HG03045 (cell line): Measurements from ENCODE around the gene PDHA1.

Experiments used
- ATAC-seq: cut with Tn5 transposase; IDR thresholded peaks from one replicate; pipeline ENCODE4 v1.9.1; 2021; ENCODE audit warnings: mild to moderate bottlenecking, moderate library complexity; ENCODE audit not compliant: unreplicated experiment

The PDHA1 gene

DNA sequence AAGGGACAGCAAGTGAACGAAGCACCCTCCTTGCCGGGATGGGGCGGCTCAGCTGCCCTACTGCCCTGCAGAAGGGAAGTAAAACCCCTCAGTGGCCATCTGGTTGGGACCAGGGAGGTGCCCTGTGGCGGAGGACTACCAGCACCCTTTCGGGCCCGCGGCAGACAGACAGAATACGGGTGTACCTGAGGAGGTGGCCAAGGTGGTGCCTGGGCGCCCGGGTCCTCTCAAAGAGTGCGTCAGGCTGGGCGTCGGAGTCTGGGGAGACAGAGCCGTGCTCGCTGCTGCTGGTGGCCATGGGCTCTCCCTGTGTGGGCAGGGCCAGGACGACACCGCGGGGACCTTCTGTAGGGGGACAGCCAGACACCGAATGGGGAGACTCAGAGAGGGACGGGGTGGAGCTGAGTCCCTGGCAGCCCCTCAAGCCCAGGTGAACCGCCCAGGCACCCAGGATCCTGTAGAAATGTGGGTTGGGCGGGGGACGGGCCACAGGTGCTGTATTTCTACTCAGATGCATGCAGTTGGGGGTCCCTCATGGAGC is 29.7 kb downstream of the PDHA1 start:
- ATAC-seq: no peak

DNA sequence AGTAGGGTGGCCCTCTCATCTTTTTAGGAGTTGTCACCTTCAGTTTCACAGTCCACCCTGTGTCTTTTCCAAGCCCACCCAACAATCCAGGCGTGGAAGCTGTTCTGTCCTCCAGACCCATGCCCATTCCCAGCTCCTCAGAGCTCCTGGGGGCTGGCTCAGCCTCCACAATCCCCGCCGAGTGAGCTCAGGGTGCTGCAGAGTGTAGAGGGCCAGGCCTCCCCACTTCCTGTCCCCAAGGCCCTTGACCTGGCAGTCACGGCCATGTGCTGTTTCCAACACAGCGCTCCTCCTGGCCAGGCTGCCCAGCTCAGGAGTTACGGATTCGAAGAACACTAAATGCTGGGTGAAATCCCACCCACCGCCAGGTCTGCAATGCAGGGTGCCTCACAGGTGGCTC is 31.8 kb downstream of the PDHA1 start:
- ATAC-seq: no peak

GRCh38 chrX:19377799-19378198 is 34.1 kb downstream of the PDHA1 start:
- ATAC-seq: no peak

DNA sequence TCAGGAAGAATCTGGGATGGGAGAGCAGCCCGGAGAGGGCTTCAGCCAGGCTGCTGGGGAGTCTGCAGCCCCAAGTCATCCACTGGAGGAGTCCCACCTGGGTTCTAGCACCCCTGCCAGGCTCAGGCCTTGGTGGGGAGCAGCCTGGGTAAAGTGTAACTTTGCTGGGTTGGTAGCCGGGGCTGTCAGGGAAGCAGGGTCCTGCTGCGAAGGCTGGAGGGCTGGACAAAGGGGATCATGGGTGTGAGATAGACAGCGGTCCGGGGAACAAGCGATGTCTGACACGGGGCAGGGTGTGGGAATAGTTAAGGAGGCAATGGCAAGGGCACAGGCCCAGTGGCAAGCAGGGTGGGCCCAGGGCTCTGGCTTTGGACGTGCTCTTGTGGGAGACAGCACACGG is 37.6 kb downstream of the PDHA1 start:
- no peak for ATAC-seq

GRCh38 chrX:19382555-19383145 is 38.9 kb downstream of the PDHA1 start:
- ATAC-seq: no peak

- no peak for ATAC-seq
Observed at GRCh38 chrX:19386679-19387078, 43.0 kb downstream of the PDHA1 start.

- ATAC-seq: no peak
Observed at GRCh38 chrX:19388064-19388679, 44.4 kb downstream of the PDHA1 start.

- no peak for ATAC-seq
Observed at GRCh38 chrX:19388741-19389140, 45.0 kb downstream of the PDHA1 start.

DNA sequence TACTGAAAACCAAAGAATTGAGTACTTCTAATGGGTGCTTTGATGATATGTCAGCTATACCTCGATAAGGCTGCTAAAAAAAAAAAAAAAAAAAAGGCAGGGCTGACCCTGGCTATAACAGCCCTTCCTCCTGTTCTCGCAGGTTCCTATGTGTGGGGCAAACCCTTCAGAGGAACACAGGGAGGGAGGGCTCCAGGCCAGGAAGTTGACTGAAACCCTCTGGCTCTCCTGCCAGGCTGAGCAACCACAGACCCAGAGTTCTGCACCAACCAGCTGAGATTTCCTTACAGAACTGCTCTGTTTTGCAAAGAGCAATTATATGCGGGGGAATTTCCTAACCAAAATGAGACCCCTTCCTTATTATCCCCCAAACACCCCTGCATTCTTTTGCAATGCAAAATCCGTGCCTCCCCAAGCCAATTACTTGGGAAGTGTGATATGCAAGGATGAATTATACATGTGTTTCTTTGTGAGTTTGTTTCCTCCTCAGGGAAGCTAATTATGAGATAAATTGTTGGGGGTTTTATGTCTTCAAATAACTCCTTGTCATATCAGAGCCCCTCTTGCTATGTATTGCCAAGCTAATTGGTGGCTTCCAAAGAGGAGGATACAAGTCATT is 45.6 kb downstream of the PDHA1 start:
- ATAC-seq: no peak

- ATAC-seq: no peak
Observed at GRCh38 chrX:19392078-19392477, 48.4 kb downstream of the PDHA1 start.

GRCh38 chrX:19392703-19393102 is 49.0 kb downstream of the PDHA1 start:
- ATAC-seq: no peak

DNA sequence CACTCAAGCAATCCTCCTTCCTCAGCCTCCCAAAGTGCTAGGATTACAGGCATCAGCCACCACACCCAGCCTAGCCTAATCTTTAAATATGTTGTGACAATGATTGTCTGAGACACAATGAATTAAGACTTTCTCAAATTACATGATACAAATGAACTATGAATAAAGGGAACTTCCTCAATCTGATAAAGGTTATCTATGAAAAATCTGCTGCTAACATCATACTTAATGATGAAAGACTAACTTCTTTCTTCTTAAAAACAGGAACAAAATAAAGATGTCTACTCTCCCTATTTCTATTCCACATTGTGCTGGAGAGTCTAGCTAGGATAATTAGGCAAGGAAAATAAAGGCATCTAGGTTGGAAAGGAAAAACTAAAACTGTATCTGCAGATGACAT is 60.0 kb downstream of the PDHA1 start:
- no peak for ATAC-seq

DNA sequence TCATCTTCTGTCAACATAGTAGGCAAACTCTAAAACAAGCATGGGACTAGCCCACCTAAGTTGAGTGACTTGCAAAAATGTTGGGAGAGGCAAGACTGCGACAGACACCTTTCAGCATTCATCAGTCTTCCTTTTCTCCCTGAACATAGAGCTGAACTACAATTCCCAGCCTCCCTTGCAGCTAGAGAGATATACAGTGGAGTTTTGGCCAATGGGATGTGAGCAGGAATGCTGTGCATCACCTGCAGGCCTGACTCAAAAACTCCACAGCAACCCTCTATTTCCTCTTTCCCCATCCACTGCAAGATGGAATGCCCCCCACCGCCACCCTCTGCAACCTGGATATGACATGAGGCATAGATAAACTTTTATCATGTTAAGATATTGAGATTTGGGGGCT is 66.5 kb downstream of the PDHA1 start:
- ATAC-seq: no peak
